PC-9 (cell line): Measurements from ENCODE around the gene STAT5B.
"Not testable (repeated sequence)": the region's sequence is repeated elsewhere in the genome, so short reads cannot be mapped to it uniquely, and the experiment has no call there.

Experiments
- CTCF ChIP-seq: fragments of 200-600 bp; sonication (generic); conservative IDR thresholded peaks from 2 replicates; pipeline ENCODE4 v1.6.1; 2017; ENCODE audit warnings: mixed run types, antibody characterized with exemption, mild to moderate bottlenecking, moderate library complexity
- EZH2 ChIP-seq: fragments of 200-600 bp; sonication (generic); IDR thresholded peaks from 2 replicates; pipeline ENCODE4 v1.8.0; 2017; ENCODE audit warnings: antibody characterized with exemption, low read depth

- TF ChIP-seq CTCF, EZH2: not testable (repeated sequence)
Observed at GRCh38 chr17:42211921-42212341, 64.3 kb downstream of the STAT5B start.
